GM12872 (cell line): ENCODE results near the gene OTOP3.

Experiments
- TF ChIP-seq, protein P1 (sequence below): IDR thresholded peaks from 3 replicates; pipeline ENCODE4 v1.5.1; 2011; ENCODE audit warnings: low read depth, mild to moderate bottlenecking, low read length, moderate library complexity; ENCODE audit not compliant: insufficient read depth

OTOP3 gene

DNA sequence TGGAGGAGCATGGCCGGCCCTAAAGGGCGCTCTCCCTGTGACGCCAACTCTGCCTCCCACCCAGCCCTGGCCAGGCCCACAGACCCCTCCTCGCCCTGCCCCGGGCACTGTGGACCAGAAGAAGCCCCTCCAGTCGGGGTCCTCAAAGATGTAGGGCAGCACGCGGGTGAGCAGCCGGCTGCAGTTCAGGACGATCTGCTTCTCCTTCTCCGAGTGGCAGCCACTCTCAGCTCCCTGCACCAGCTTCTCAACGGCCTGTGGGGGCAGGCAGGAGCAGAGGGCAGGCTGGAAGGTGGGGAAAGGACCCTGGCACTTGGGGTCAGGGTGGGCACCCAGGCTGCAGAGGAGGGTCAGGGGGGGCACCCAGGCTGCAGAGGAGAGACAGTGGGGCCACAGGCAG, 28.0 kb downstream of the OTOP3 start:
- TF ChIP-seq, protein P1, sequence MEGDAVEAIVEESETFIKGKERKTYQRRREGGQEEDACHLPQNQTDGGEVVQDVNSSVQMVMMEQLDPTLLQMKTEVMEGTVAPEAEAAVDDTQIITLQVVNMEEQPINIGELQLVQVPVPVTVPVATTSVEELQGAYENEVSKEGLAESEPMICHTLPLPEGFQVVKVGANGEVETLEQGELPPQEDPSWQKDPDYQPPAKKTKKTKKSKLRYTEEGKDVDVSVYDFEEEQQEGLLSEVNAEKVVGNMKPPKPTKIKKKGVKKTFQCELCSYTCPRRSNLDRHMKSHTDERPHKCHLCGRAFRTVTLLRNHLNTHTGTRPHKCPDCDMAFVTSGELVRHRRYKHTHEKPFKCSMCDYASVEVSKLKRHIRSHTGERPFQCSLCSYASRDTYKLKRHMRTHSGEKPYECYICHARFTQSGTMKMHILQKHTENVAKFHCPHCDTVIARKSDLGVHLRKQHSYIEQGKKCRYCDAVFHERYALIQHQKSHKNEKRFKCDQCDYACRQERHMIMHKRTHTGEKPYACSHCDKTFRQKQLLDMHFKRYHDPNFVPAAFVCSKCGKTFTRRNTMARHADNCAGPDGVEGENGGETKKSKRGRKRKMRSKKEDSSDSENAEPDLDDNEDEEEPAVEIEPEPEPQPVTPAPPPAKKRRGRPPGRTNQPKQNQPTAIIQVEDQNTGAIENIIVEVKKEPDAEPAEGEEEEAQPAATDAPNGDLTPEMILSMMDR = peak; percentile 39; the same call in 2 of the 3 replicates

DNA sequence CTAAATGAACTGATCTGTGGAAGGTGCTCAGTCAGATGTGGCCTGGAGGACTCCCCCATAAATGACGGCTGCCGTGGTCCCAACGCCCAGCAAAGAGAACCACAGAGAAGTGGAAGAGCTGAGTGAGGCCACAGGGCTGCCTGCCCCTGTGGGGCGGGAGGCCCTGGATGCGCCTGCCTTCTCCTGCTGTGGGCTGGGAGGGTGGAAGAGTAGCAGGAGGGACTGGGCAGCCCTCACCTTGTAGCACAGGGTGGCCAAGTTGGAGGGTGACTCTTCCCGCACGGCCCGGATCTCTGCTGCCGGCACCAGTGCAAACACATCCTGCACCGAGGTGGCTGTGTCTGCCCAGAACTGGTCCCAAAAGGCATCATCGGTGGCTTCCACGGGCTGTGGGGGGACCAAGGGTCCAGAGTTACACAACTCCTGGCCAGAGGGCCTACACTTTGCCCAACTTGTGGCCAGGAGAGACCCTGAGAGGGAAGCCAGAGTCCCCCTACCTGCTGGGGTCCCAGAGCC, 28.6 kb downstream of the OTOP3 start:
- TF ChIP-seq, protein P1 = no peak

DNA sequence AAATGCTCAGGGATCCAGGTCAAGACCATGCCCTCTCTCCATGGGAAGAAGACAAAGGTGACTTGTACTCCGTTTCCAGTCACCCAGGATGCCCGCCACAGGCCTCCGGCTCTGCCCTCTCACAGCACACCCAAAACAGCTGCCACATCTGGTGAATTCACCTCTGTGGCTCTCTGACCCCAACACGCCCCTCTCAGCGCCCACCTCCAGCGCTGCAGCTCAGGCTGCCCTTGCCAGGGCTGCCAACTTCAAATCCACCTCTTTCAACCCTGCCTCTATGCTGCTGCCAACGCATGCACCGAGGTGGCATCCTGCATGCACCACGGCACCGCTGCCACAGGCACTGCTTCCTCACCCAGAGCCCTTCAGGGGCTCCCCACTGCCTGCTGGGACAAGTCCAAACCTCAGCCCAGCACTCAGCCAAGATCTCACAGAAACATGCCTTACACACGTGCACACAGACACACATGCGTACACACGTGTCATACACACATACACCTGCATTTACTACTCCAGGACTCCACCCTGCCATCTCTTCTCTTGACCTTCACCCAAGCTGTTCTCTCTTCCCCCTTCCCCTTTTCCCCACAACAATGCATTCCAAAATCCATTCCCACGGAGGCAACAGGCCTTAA, 29.4 kb downstream of the OTOP3 start:
- TF ChIP-seq, protein P1 = no peak

DNA sequence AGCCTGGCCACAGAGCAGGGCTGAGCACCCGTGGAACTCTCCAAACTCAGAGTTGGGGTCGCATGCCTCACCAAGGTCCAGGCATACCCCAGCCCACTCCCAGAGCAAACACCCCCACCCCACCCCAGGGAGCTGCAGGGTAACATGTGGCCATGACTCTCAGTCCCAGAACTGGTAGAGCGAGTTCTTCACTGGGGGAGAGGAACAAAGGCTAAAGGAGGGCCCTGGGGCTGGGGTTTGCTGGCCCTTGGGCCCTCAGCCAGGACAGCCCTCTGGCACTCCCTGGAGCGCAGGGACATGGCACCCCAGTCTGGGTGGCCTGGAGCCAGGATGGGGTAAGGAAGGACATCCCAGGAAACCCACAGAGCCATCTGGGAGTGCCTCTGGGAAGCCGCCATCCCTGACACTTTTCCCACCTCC, 32.7 kb downstream of the OTOP3 start:
- TF ChIP-seq, protein P1 = no peak

DNA sequence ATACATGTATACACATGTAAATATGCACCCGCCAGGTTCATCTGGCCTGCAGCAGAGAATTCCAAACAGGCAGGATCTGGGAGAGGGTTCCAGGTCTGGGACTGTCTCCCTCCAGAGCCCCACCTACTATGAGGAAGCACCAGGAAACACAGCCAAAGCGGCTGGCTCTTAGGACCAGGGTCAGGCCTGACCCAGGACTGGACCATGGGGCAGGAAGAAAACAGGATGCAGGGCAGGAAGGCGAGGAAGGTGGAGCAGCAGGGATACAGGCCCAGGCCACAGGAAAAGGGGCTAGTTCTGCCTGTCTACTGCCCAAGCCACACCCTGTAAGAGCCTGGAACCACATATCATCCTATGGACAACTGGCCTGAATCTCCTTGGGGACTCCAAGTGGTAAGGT, 34.7 kb downstream of the OTOP3 start:
- TF ChIP-seq, protein P1 = no peak

DNA sequence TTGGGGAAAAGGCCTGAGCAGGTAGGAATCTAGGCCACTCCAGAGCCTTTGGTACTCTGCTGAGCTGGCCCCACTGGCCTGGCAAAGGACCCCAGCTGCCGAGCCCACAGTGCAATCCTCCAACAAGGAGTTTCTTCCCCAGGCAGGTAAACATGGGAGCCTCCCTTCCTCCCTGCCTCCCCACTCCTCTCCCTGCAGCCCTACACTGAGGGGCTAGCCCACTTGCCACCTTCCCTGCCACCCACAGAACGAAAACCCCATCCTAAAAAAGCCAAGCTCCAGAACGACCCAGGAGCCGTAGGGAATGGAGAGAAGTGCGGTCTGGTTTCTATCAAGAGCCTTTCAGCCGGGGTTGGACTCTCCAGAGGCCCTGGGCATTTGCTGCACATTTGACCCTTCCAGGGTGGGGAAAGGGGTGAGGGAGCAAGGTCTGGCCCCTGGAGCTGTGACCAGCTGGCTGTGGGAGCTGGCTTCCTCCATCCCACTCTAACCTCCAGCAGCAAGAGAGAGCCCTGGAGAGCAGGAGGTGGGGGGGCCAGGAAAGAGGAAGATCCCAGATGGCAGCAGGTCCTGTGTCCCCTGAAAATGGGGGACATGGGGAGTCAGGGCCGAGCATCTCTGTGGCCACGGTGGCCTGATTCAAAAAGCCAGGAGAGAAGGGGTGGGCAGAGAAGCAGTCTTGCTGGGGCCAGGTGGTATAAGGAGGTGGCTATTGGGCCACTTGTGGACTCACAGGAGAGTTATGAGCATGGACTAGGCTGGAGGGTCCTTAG, 35.6 kb downstream of the OTOP3 start:
- TF ChIP-seq, protein P1 = no peak

DNA sequence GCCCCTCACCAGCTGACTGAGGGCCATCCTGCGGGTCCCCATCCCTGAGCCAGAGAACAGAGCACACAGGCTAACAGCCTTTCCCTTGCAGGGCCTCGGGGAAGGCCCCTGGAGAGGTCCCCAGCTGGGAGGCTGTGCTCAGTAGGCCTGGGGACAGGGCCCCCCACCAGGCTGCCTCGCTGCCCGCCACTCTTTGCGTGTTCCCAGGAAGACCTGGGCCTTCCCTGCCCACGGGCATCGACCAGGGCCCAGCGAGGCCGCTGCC, 36.1 kb downstream of the OTOP3 start:
- TF ChIP-seq, protein P1 = no peak
